GM21528 (cell line): ENCODE data around the gene TRAP1.
"Not testable (repeated sequence)": the region's sequence is repeated elsewhere in the genome, so short reads cannot be mapped to it uniquely, and the experiment has no call there.

Experiments used
- ATAC-seq: cut with Tn5 transposase; IDR thresholded peaks from one replicate; pipeline ENCODE4 v1.9.1; 2021; ENCODE audit warnings: mild to moderate bottlenecking, moderate library complexity; ENCODE audit not compliant: unreplicated experiment, low FRiP score

Gene TRAP1

GRCh38 chr16:3618769-3619141, 98.6 kb downstream of the TRAP1 start:
- ATAC-seq = no peak

GRCh38 chr16:3612510-3613466, 104.5 kb downstream of the TRAP1 start:
- no peak for ATAC-seq

- peak; percentile 82 for ATAC-seq
Measured at GRCh38 chr16:3611146-3611975, 106.0 kb downstream of the TRAP1 start, which contains the start of gene SLX4. TSS of gene SLX4 (minus strand) at chr16:3611606. CDS start at chr16:3608964, 2,642 bp downstream.

- no peak for ATAC-seq
Measured at GRCh38 chr16:3610698-3611145, 106.6 kb downstream of the TRAP1 start.

- no peak for ATAC-seq
Measured at GRCh38 chr16:3609895-3610697, 107.2 kb downstream of the TRAP1 start.

- ATAC-seq = not testable (repeated sequence)
Measured at GRCh38 chr16:3608976-3609375, 108.3 kb downstream of the TRAP1 start.

- no peak for ATAC-seq
Measured at GRCh38 chr16:3608069-3608468, 109.3 kb downstream of the TRAP1 start.
